Adrenal gland (tissue), 5 donors: Measurements from ENCODE around the gene LAMA2.

Source experiments
- POLR2A ChIP-seq, 2 donors: fragments of 450-650 bp; IDR thresholded peaks; one replicate each; pipeline ENCODE4 v1.6.1; 2017; ENCODE audit warnings: antibody characterized with exemption in 2 of 2, mild to moderate bottlenecking in 2 of 2, moderate library complexity in 1 of 2
- TF ChIP-seq, protein P1 (sequence below), 6 experiments: fragments of 450-650 bp in 4 of 6; fragments of 200-600 bp in 2 of 6; sonication (generic) in 1 of 6; IDR thresholded peaks; 1 replicate in 5 of 6; 2 replicates in 1 of 6; pipeline versions ENCODE4 v1.5.1 to v1.8.0; 2016 to 2021; ENCODE audit warnings: antibody characterized with exemption in 6 of 6, mild to moderate bottlenecking in 2 of 6, moderate library complexity in 1 of 6
- donor health status: DM: no; HTN: no; CAD: no.

DNA sequence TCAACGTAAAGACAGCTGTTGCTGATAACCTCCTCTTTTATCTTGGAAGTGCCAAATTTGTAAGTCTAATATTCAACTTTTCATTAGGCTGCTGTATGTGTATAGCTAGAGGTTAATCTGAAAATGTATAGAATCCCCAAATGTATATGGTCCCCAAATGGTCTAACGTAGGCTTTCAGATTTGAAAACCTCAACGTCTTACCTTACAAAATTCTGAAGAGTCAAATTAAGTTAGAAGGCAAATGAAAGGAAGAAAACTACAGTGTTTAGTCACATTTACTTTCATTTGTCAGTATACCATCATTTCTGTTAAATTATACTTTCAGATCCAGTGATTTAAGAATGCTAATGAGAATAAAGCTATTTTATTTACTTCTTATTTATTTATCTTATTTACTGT is 570.1 kb downstream of the LAMA2 start:
- TF ChIP-seq, protein P1, sequence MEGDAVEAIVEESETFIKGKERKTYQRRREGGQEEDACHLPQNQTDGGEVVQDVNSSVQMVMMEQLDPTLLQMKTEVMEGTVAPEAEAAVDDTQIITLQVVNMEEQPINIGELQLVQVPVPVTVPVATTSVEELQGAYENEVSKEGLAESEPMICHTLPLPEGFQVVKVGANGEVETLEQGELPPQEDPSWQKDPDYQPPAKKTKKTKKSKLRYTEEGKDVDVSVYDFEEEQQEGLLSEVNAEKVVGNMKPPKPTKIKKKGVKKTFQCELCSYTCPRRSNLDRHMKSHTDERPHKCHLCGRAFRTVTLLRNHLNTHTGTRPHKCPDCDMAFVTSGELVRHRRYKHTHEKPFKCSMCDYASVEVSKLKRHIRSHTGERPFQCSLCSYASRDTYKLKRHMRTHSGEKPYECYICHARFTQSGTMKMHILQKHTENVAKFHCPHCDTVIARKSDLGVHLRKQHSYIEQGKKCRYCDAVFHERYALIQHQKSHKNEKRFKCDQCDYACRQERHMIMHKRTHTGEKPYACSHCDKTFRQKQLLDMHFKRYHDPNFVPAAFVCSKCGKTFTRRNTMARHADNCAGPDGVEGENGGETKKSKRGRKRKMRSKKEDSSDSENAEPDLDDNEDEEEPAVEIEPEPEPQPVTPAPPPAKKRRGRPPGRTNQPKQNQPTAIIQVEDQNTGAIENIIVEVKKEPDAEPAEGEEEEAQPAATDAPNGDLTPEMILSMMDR (IDR thresholded peaks at IDR 0.05): no peak
- TF ChIP-seq POLR2A (IDR thresholded peaks at IDR 0.05): no peak
